Measurements from ENCODE around the gene NIPAL3. TPM values are rescaled to one million over a fixed set of nuclear protein-coding genes. Genes with fewer than 3 reads are reported as not detected.

NIPAL3 gene
- polyA plus RNA-seq, 1 donor from 2014 or later = 9.6 TPM

- Histone ChIP-seq H3K4me3 (ENCODE audit: low read length) (no peak overlapping the region), H3K4me2 (ENCODE audit: low read length) (no peak overlapping the region), H3K9me2 (ENCODE audit: insufficient read depth, low read length) (no peaks in the 10 kb centered on the region), H4K20me1 (ENCODE audit: insufficient read depth) (no peaks in the 10 kb centered on the region), H3K9me3 (ENCODE audit: low read length) (no peaks in the 10 kb centered on the region), H3K27me3 (ENCODE audit: insufficient read depth, low read depth, low read length) (no peaks in the 10 kb centered on the region), H3K9ac (ENCODE audit: low read length) (no peak overlapping the region), H3K36me3 (ENCODE audit: insufficient read depth, low read length) (no peaks in the 10 kb centered on the region), H3K79me2 (replicated peaks; ENCODE audit: insufficient read depth, low read length) (no peaks in the 10 kb centered on the region), H3K27ac (ENCODE audit: low read length) (no peak overlapping the region), H2AFZ (ENCODE audit: low read depth, low read length) (no peak overlapping the region), H3F3A (ENCODE audit: insufficient read depth, low read length, poor library complexity, severe bottlenecking) (no peaks in the 10 kb centered on the region)
- TF ChIP-seq EZH2 (IDR thresholded peaks at IDR 0.05; ENCODE audit: borderline replicate concordance, insufficient read depth, low read length, poor library complexity, severe bottlenecking) (no peak), MXI1 (conservative IDR thresholded peaks at IDR 0.05; ENCODE audit: poor library complexity, severe bottlenecking) (no peak), REST (IDR thresholded peaks at IDR 0.05; ENCODE audit: borderline replicate concordance) (no peak), EP300 (conservative IDR thresholded peaks at IDR 0.05; ENCODE audit: poor library complexity, severe bottlenecking) (no peak), CTCF (IDR thresholded peaks at IDR 0.05; ENCODE audit: poor library complexity, severe bottlenecking) (no peak), RAD21 (conservative IDR thresholded peaks at IDR 0.05) (no peak), POLR2AphosphoS5 (IDR thresholded peaks at IDR 0.05) (no peak), TAF1 (IDR thresholded peaks at IDR 0.05; ENCODE audit: low read depth) (no peak), SMC3 (conservative IDR thresholded peaks at IDR 0.05; ENCODE audit: poor library complexity) (no peak)
Measured at GRCh38 chr1:24493785-24494184, 78.2 kb downstream of the NIPAL3 start.

- TF ChIP-seq RAD21 (conservative IDR thresholded peaks at IDR 0.05) (no peak), SMC3 (conservative IDR thresholded peaks at IDR 0.05; ENCODE audit: poor library complexity) (no peak)
- H3K27ac ChIP-seq (ENCODE audit: low read length) = no peak overlapping the region
- no peaks in the 10 kb centered on the region for H3K79me2 ChIP-seq (replicated peaks; ENCODE audit: insufficient read depth, low read length)
- H3K9me2 ChIP-seq (ENCODE audit: insufficient read depth, low read length) = no peaks in the 10 kb centered on the region
- H3K9ac ChIP-seq (ENCODE audit: low read length) = no peak overlapping the region
- no peak overlapping the region for H3K4me2 ChIP-seq (ENCODE audit: low read length)
- H2AFZ ChIP-seq (ENCODE audit: low read depth, low read length) = no peak overlapping the region
- no peaks in the 10 kb centered on the region for H4K20me1 ChIP-seq (ENCODE audit: insufficient read depth)
- H3F3A ChIP-seq (ENCODE audit: insufficient read depth, low read length, poor library complexity, severe bottlenecking) = no peaks in the 10 kb centered on the region
- no peaks in the 10 kb centered on the region for H3K36me3 ChIP-seq (ENCODE audit: insufficient read depth, low read length)
- no peaks in the 10 kb centered on the region for H3K9me3 ChIP-seq (ENCODE audit: low read length)
- no peak overlapping the region for H3K4me3 ChIP-seq (ENCODE audit: low read length)
- peaks cover 12% of the 10 kb centered on the region for H3K27me3 ChIP-seq (ENCODE audit: insufficient read depth, low read depth, low read length)
Measured at GRCh38 chr1:24498589-24498988, 83.0 kb downstream of the NIPAL3 start.
